KOPT-K1 (cell line): ENCODE data around the gene MYO7B.

Experiments
- H3K27ac ChIP-seq: fragments of 200-600 bp; sonication (generic); 2 replicates; pipeline ENCODE4 v1.5.1; 2016; ENCODE audit warnings: antibody characterized with exemption, mild to moderate bottlenecking, low read depth, low read length; ENCODE audit not compliant: poor library complexity, severe bottlenecking
- H3K36me3 ChIP-seq: fragments of 200-600 bp; sonication (generic); 2 replicates; pipeline ENCODE4 v1.5.1; 2017; ENCODE audit warnings: antibody characterized with exemption, mild to moderate bottlenecking, low read length, moderate library complexity; ENCODE audit not compliant: insufficient read depth
- H3K9me3 ChIP-seq: fragments of 200-600 bp; sonication (generic); 2 replicates; pipeline ENCODE4 v1.5.1; 2017; ENCODE audit warnings: antibody characterized with exemption, low read length, mild to moderate bottlenecking; ENCODE audit not compliant: insufficient read depth, poor library complexity, severe bottlenecking

Gene MYO7B

GRCh38 chr2:127621981-127622431 is 86.5 kb downstream of the MYO7B start:
- Histone ChIP-seq H3K9me3 (no peaks in the 10 kb centered on the region), H3K27ac (peak overlapping the region; percentile 99), H3K36me3 (peaks cover 71% of the 10 kb centered on the region)

- peaks cover 74% of the 10 kb centered on the region for H3K36me3 ChIP-seq
- H3K27ac ChIP-seq: peak overlapping the region; percentile 99
- H3K9me3 ChIP-seq: no peaks in the 10 kb centered on the region
These were observed 87.3 kb downstream of the MYO7B start for GRCh38 chr2:127622561-127623387.

GRCh38 chr2:127623388-127624319 is 88.2 kb downstream of the MYO7B start:
- Histone ChIP-seq H3K36me3 (peaks cover 78% of the 10 kb centered on the region), H3K9me3 (no peaks in the 10 kb centered on the region), H3K27ac (peak overlapping the region; percentile 99)

- Histone ChIP-seq H3K27ac (peak overlapping the region; percentile 99), H3K9me3 (no peaks in the 10 kb centered on the region)
These were observed 88.9 kb downstream of the MYO7B start for GRCh38 chr2:127624320-127624755.

GRCh38 chr2:127624756-127625571 is 89.5 kb downstream of the MYO7B start:
- Histone ChIP-seq H3K36me3 (peaks cover 90% of the 10 kb centered on the region), H3K9me3 (no peaks in the 10 kb centered on the region), H3K27ac (peak overlapping the region; percentile 99)

More at GRCh38 chr2:127624320-127624755, 88.9 kb downstream of the MYO7B start:
- peaks cover 84% of the 10 kb centered on the region for H3K36me3 ChIP-seq

- H3K27ac ChIP-seq: peak overlapping the region; percentile 99
These were observed 90.1 kb downstream of the MYO7B start for GRCh38 chr2:127625572-127625951.

GRCh38 chr2:127626175-127626574 is 90.7 kb downstream of the MYO7B start:
- Histone ChIP-seq H3K27ac (peak overlapping the region; percentile 99), H3K36me3 (peaks cover 94% of the 10 kb centered on the region), H3K9me3 (no peaks in the 10 kb centered on the region)

More at GRCh38 chr2:127625572-127625951, 90.1 kb downstream of the MYO7B start:
- Histone ChIP-seq H3K36me3 (peaks cover 94% of the 10 kb centered on the region), H3K9me3 (no peaks in the 10 kb centered on the region)

GRCh38 chr2:127626917-127627739 is 91.6 kb downstream of the MYO7B start:
- Histone ChIP-seq H3K27ac (peak overlapping the region; percentile 99), H3K36me3 (peaks cover 94% of the 10 kb centered on the region), H3K9me3 (no peaks in the 10 kb centered on the region)

- Histone ChIP-seq H3K27ac (peak overlapping the region; percentile 99), H3K9me3 (no peaks in the 10 kb centered on the region), H3K36me3 (peaks cover 94% of the 10 kb centered on the region)
These were observed 92.5 kb downstream of the MYO7B start for GRCh38 chr2:127627740-127628571.

- peak overlapping the region; percentile 99 for H3K27ac ChIP-seq
- H3K9me3 ChIP-seq: no peaks in the 10 kb centered on the region
- H3K36me3 ChIP-seq: peaks cover 94% of the 10 kb centered on the region
These were observed 93.5 kb downstream of the MYO7B start for GRCh38 chr2:127628767-127629614.

- Histone ChIP-seq H3K27ac (peak overlapping the region; percentile 99), H3K36me3 (peaks cover 94% of the 10 kb centered on the region), H3K9me3 (no peaks in the 10 kb centered on the region)
These were observed 94.2 kb downstream of the MYO7B start for GRCh38 chr2:127629637-127630036.

- Histone ChIP-seq H3K9me3 (no peaks in the 10 kb centered on the region), H3K27ac (peak overlapping the region; percentile 99), H3K36me3 (peaks cover 94% of the 10 kb centered on the region)
These were observed 94.8 kb downstream of the MYO7B start for GRCh38 chr2:127630096-127630863.
